HG03520 (cell line): ENCODE data around the gene COPS9.

ENCODE experiments used
- ATAC-seq: cut with Tn5 transposase; IDR thresholded peaks from one replicate; pipeline ENCODE4 v1.9.1; 2021; ENCODE audit warnings: mild to moderate bottlenecking, moderate library complexity; ENCODE audit not compliant: unreplicated experiment

Gene COPS9

GRCh38 chr2:240151477-240152031, 15.4 kb upstream of the COPS9 start:
- ATAC-seq, result no peak

- no peak for ATAC-seq
These were observed 14.1 kb upstream of the COPS9 start for GRCh38 chr2:240149943-240150784.

GRCh38 chr2:240147911-240148587, 11.9 kb upstream of the COPS9 start:
- ATAC-seq, result no peak

- no peak for ATAC-seq
These were observed 11.3 kb upstream of the COPS9 start for GRCh38 chr2:240147382-240147781.

- ATAC-seq, result no peak
These were observed 10.6 kb upstream of the COPS9 start for GRCh38 chr2:240146627-240147278.

- no peak for ATAC-seq
These were observed 10.0 kb upstream of the COPS9 start for GRCh38 chr2:240146141-240146561.

GRCh38 chr2:240145461-240145860, 9.4 kb upstream of the COPS9 start:
- no peak for ATAC-seq

- no peak for ATAC-seq
These were observed 8.7 kb upstream of the COPS9 start for GRCh38 chr2:240144649-240145261.

GRCh38 chr2:240143801-240144648, 7.9 kb upstream of the COPS9 start:
- ATAC-seq, result peak; percentile 51

- no peak for ATAC-seq
These were observed 7.2 kb upstream of the COPS9 start for GRCh38 chr2:240143276-240143675.

GRCh38 chr2:240142859-240143258, 6.8 kb upstream of the COPS9 start:
- ATAC-seq, result no peak

GRCh38 chr2:240142256-240142775, 6.2 kb upstream of the COPS9 start:
- ATAC-seq, result no peak

GRCh38 chr2:240141736-240142135, 5.6 kb upstream of the COPS9 start:
- no peak for ATAC-seq

GRCh38 chr2:240140920-240141319, 4.8 kb upstream of the COPS9 start:
- ATAC-seq, result no peak

GRCh38 chr2:240140511-240140910, 4.4 kb upstream of the COPS9 start, which contains the start of gene OTOS:
Gene OTOS (minus strand): TSS chr2:240140658. CDS start chr2:240140326, 332 bp downstream.
- no peak for ATAC-seq

- no peak for ATAC-seq
These were observed 3.7 kb upstream of the COPS9 start for GRCh38 chr2:240139666-240140393.

- ATAC-seq, result no peak
These were observed 2.9 kb upstream of the COPS9 start for GRCh38 chr2:240139011-240139441.

GRCh38 chr2:240138254-240138984, 2.3 kb upstream of the COPS9 start:
- ATAC-seq, result no peak
